Mucosa of rectum (tissue), 2 donors: ENCODE data around the gene CPSF4.
"Not testable (repeated sequence)": the region's sequence is repeated elsewhere in the genome, so short reads cannot be mapped to it uniquely, and the experiment has no call there.

Source experiments
- H3K27ac ChIP-seq, 2 donors: one replicate each; pipeline ENCODE4 v1.7.0; 2013; ENCODE audit warnings: inconsistent platforms in 2 of 2, low read depth in 2 of 2, low read length in 2 of 2
- H3K27me3 ChIP-seq, 2 donors: one replicate each; pipeline ENCODE4 v1.7.0; 2013; ENCODE audit warnings: low read length in 2 of 2; ENCODE audit not compliant: control insufficient read depth in 2 of 2, insufficient read depth in 2 of 2
- H3K36me3 ChIP-seq, 2 donors: one replicate each; pipeline ENCODE4 v1.7.0; 2013; ENCODE audit warnings: low read length in 2 of 2; ENCODE audit not compliant: control insufficient read depth in 2 of 2, insufficient read depth in 2 of 2
- H3K4me1 ChIP-seq, 2 donors: one replicate each; pipeline ENCODE4 v1.7.0; 2013; ENCODE audit warnings: low read length in 2 of 2, mild to moderate bottlenecking in 1 of 2; ENCODE audit not compliant: control insufficient read depth in 2 of 2, insufficient read depth in 2 of 2
- H3K4me3 ChIP-seq, 2 donors: one replicate each; pipeline ENCODE4 v1.7.0; 2013; ENCODE audit warnings: low read length in 2 of 2
- H3K9ac ChIP-seq, 2 donors: one replicate each; pipeline ENCODE4 v1.7.0; 2013; ENCODE audit warnings: low read length in 2 of 2, low read depth in 1 of 2, mild to moderate bottlenecking in 1 of 2
- H3K9me3 ChIP-seq, 2 donors: one replicate each; pipeline ENCODE4 v1.7.0; 2013; ENCODE audit warnings: low read length in 2 of 2; ENCODE audit not compliant: control insufficient read depth in 2 of 2
- donor health status: healthy.
- donor health status: Normal muscosa, but diverticular disease.

CPSF4 gene

DNA sequence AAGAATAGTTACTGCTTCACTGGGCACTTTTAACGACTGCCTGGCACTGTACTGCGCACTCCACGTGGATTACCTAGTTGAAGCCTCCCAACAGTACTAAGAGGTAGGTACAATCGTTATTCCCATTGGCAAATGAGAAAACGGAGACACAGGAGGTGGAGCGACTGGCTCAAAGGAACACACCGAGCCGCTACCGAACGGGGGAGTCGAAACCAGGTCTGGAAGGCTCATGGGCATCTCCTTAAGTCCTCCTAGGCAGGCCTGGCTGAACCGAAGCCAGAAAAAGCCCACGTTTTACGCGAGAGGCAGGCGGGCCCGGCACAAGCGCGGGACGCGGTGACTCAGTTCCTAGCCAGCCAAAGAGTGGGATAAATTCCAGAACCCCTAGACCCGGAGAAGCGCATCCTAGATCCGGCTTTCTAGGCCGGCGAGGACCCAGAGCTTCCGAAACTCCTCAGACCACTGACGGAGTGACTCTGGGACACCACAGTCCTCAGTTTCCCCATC lies 30.8 kb upstream of the CPSF4 start:
- peaks cover 21 to 22% of the 10 kb centered on the region in 2 donors for H3K4me1 ChIP-seq
- no peaks in the 10 kb centered on the region for H3K9me3 ChIP-seq
- H3K27ac ChIP-seq = peak overlapping the region; percentile 99
- H3K36me3 ChIP-seq = peaks cover 31 to 36% of the 10 kb centered on the region in 2 donors
- H3K27me3 ChIP-seq = no peaks in the 10 kb centered on the region
- H3K4me3 ChIP-seq = peak overlapping the region; percentile 88 to 99
- H3K9ac ChIP-seq = peak overlapping the region; percentile 95 to 98

DNA sequence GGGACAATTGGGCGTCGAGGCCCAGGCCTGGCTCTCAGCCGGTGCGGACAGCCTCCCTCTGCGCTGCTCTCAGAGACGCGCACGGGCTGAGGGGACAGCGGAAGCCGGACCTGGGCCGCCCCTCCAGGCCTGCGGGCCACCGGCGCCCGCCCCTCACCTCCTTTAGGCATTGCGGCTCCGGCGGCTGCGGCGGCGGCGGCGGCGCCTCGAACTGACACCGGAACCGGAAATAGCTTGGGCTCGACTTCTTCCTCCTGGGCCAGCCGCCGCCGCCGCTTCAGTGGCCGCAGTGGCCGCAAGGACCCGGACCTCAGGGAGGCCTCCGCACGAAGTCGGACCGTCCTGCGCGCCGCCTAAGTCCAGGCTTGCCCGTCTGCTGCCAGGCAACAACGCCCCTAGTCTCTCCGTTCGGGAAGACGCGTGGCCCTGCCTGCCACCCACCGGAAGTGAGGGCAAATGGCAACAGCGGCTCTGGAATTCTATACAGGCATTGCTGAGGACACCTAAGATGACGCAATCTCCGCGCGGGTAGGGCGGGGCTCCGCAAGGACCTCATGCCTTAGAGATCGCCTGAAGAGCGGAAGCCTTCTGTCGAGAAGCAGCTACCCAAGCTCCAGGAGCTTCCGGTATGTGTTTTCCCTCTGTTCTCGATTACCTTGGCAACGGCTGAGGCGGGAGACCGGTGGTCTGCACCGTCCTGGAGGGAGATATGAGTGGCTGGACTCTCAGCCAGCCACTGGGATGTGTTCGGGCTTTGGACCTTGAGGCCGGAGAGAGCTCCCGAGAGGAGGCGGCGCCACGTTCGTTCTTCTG lies 30.2 kb upstream of the CPSF4 start, which contains the start of the genes BUD31 and PDAP1:
Gene BUD31 (plus strand): TSS at position 591 of the 813 bp plus-strand sequence. CDS start 2,124 bp downstream, outside the sequence.
Gene PDAP1 (minus strand): TSS at position 219 of the 813 bp plus-strand sequence. CDS start 49 bp downstream, at position 170.
- Histone ChIP-seq H3K4me3 (peak within 1 kb of the TSS; percentile 88 to 99), H3K27me3 (no peaks in the 10 kb centered on the region), H3K27ac (peak within 1 kb of the TSS; percentile 99), H3K4me1 (peaks cover 21 to 22% of the 10 kb centered on the region in 2 donors), H3K9ac (peak within 1 kb of the TSS; percentile 95 to 98), H3K9me3 (no peaks in the 10 kb centered on the region), H3K36me3 (peaks cover 35 to 36% of the 10 kb centered on the region in 2 donors)

DNA sequence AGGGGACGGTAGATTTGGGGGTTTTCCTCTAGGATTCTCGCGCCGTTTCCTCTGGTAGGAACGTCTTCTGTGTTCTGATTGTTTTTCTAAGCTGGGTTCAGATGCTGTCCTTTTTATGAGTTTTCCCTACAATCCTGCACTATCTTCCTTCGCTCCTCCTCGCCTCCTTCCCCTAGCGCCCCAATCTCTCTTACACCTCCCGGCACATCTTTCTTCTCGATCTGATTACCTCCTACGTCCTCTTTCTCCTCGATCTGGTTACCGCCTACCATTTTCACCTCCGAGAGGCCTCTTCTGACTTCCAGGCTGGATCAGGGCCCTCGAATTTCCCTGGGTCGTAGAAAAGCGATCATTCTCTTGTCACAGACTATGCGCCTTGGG lies 29.6 kb upstream of the CPSF4 start:
- peak overlapping the region; percentile 99 for H3K27ac ChIP-seq
- H3K9ac ChIP-seq = peak overlapping the region; percentile 95 to 98
- H3K9me3 ChIP-seq = no peaks in the 10 kb centered on the region
- no peaks in the 10 kb centered on the region for H3K27me3 ChIP-seq
- peaks cover 21 to 22% of the 10 kb centered on the region in 2 donors for H3K4me1 ChIP-seq
- peak overlapping the region; percentile 88 to 99 for H3K4me3 ChIP-seq
- H3K36me3 ChIP-seq = peaks cover 31 to 32% of the 10 kb centered on the region in 2 donors

DNA sequence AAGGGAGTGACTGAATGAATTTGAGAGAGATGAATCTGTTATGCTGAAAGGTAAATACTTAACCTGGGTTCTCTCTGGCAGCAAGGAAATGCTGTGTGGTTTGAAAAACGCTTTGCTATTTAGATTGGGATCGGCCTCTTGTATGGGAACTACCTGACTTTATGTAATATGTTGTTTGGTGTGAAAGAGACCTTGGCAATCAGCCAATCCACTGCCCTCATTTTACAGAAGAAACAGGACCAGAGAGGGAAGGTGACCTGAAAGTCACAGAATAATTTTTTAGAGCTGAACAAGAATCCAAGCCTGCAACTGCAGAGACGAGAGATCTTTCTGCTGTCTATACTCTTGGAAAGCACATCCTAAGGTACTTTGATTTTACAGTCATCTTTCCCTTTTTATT lies 28.9 kb upstream of the CPSF4 start:
- peaks cover 21 to 22% of the 10 kb centered on the region in 2 donors for H3K4me1 ChIP-seq
- H3K27me3 ChIP-seq = no peaks in the 10 kb centered on the region
- no peak overlapping the region for H3K27ac ChIP-seq
- peak overlapping the region; percentile 88 to 99 for H3K4me3 ChIP-seq
- H3K36me3 ChIP-seq = peaks cover 31 to 33% of the 10 kb centered on the region in 2 donors
- H3K9me3 ChIP-seq = no peaks in the 10 kb centered on the region
- peak overlapping the region; percentile 95 to 98 for H3K9ac ChIP-seq

DNA sequence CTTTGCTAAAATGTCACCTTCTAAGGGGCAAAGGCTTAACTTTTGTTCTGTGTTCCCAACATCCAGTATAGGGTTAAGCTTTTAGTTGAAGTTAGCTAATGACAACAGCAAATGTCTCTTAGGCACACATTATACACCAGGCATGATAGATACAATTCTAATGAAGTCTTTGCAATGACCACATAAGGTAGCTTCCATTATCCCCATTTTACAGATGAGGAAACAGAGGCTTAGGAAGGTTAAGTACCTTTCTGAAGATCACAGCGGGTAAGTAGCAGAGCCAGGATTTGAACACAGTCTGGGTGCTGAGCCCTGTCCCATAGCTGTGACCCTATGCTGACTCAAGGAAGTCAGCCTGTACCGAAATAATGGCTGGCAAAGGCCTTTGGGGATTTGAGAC lies 28.1 kb upstream of the CPSF4 start:
- Histone ChIP-seq H3K9ac (no peak overlapping the region), H3K9me3 (no peaks in the 10 kb centered on the region), H3K27me3 (no peaks in the 10 kb centered on the region), H3K36me3 (peaks cover 35 to 36% of the 10 kb centered on the region in 2 donors), H3K4me3 (no peak overlapping the region), H3K4me1 (peaks cover 21 to 22% of the 10 kb centered on the region in 2 donors), H3K27ac (no peak overlapping the region)

DNA sequence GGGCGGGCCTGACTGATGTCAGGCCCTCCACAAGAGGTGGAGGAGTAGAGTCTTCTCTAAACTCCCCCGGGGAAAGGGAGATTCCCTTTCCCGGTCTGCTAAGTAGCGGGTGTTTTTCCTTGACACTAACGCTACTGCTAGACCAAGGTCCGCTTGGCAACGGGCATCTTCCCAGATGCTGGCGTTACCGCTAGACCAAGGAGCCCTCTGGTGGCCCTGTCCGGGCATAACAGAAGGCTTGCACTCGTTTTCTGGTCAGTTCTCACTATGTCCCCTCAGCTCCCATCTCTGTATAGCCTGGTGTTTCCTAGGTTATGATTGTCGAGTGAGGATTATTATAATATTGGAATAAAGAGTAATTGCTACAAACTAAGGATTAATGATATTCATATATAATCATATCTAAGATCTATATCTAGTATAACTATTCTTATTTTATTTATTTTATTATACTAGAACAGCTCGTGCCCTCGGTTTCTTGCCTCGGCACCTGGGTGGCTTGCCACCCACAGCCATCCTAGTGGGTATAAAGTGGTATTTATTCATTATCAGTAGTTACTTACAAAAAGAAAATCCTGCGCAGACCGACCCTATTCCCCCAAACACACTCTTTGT lies 23.1 kb upstream of the CPSF4 start:
- not testable (repeated sequence) for H3K27ac ChIP-seq
- H3K36me3 ChIP-seq = peaks cover 77 to 82% of the 10 kb centered on the region in 2 donors

DNA sequence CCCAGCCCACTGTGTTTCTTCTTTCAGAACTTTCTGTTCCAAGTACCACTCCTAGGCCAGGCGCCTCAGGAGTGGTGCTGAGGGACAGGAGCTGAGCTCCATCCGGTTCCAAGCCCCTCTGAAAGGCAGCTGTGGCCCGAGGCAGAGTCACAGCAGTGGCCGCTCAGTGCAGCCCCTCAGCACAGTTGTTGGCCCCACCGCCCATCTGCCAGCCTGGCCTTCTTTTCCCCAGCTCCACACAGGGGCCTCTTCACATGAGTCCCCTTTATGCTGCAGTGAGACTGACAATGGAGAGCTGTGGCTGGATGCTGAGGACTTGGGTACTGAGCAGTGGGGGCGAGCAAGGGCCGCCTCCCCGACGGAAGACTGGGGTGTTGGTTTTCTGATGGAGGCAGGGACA lies 20.5 kb upstream of the CPSF4 start:
- Histone ChIP-seq H3K27ac (no peak overlapping the region), H3K9ac (no peak overlapping the region), H3K27me3 (no peaks in the 10 kb centered on the region), H3K4me3 (no peak overlapping the region), H3K36me3 (peaks cover 61 to 65% of the 10 kb centered on the region in 2 donors), H3K4me1 (peaks cover 0 to 3% of the 10 kb centered on the region in 2 donors), H3K9me3 (no peaks in the 10 kb centered on the region)

More for the DNA sequence above, 23.1 kb upstream of the CPSF4 start:
- H3K27me3 ChIP-seq, H3K4me1 ChIP-seq, H3K9me3 ChIP-seq, H3K9ac ChIP-seq, H3K4me3 ChIP-seq: not testable (repeated sequence)

DNA sequence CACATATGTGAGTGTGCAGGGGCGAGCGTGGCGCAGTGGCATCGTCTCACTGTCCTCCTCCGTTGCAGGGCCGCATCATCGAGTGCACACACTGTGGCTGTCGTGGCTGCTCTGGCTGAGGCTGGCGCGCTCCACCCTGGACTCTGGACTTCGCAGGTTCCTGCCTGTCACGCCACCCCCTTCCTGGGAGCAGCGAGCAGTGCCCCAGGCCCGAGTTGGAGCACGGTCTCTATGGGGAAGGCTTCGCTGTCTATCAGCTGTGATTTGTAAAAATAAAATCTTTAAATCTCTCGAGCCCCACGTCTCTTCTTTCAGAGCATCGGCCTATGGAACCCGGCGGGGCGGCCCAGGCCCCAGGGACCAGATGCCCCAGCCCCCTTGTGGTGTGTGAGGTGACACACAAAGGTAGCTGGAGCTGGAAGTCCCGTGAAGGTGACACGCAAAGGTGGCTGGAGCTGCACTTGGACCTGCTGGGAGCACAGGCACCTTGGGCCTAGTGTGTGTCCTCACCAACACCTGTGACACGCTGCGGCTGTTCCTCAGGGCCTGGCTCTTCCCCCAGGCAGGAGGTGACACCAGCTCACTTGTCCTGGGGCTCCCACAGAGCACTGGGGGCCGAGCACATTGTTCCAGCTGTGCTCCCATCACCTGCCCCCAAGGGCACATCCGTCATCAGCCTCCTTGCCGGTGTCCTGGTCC lies 19.3 kb upstream of the CPSF4 start:
- Histone ChIP-seq H3K27me3 (no peaks in the 10 kb centered on the region), H3K27ac (no peak overlapping the region), H3K4me3 (no peak overlapping the region), H3K9ac (no peak overlapping the region), H3K4me1 (peaks cover 0 to 3% of the 10 kb centered on the region in 2 donors), H3K9me3 (no peaks in the 10 kb centered on the region), H3K36me3 (peaks cover 65 to 70% of the 10 kb centered on the region in 2 donors)

DNA sequence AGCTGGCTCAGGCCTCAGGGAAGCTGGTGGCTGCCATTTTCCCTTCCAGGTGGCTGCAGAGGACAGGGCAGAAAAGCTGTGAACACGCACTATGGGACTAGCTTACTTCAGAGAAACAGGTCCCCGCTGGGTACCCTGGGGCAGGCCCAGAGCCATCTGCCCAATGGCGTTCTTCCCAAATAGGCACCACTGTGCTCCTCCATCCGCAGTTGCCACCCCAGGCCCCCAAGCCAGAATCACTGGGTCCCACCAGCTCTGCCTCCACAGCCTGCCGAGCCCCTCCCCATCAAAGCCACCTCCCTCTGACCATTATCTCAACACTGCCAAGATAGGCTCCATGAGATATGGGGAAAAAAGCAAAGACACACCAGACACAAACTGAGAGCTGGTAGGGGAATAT lies 18.5 kb upstream of the CPSF4 start:
- no peak overlapping the region for H3K9ac ChIP-seq
- H3K9me3 ChIP-seq = no peaks in the 10 kb centered on the region
- peaks cover 66 to 68% of the 10 kb centered on the region in 2 donors for H3K36me3 ChIP-seq
- H3K4me3 ChIP-seq = no peak overlapping the region
- no peaks in the 10 kb centered on the region for H3K27me3 ChIP-seq
- peaks cover 0 to 3% of the 10 kb centered on the region in 2 donors for H3K4me1 ChIP-seq
- H3K27ac ChIP-seq = no peak overlapping the region
